ENCODE measurements around the gene CD3E. TPM values are rescaled to one million over a fixed set of nuclear protein-coding genes. Genes with fewer than 3 reads are reported as not detected.
A peak's percentile ranks its signal among the peaks of the same experiment; 100 is the strongest.

The CD3E gene
- total RNA-seq, 1 donor from 2014 or later: not detected

GRCh38 chr11:118322721-118323120, 18.2 kb downstream of the CD3E start:
- no peak for DNase-seq (ENCODE audit: low read depth)

DNA sequence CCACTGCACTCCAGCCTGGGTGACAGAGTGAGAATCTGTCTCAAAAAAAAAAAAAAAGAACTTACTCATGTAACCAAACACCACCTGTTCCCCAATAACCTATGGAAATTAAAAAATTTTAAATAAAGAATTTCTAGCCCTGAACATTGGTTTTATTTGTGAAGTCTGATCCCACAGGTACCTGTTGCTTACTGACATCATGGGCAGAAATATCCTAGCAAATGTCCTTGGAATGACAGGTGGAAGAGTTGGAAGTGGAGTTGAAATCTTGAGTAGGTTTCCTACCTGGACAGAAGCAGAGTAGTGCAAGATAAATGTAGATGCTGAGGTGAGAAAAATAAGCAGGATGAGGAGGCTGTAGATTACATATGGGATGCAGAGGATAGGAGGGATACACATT, 20.8 kb downstream of the CD3E start:
- DNase-seq (ENCODE audit: low read depth): no peak

GRCh38 chr11:118328745-118329144, 24.2 kb downstream of the CD3E start:
- no peak for DNase-seq (ENCODE audit: low read depth)

DNA sequence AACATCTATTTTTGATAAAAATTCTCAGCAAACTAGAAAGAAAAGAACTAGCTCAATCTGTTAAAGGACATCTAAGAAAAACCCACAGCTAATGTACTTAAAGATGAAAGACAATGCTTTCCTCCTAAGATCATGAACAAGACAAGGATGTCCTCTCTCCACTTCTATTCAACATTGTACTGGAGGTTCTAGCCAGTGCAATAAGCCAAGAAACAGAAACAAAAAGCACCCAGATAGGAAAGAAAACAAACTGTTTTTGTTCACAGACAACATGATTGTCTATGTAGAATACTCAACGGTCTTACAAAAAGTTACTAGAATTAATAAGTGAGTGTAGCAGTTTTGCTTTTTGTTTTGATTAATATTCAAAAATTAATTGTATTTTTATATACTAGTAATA, 30.2 kb downstream of the CD3E start:
- no peak for DNase-seq (ENCODE audit: low read depth)

DNA sequence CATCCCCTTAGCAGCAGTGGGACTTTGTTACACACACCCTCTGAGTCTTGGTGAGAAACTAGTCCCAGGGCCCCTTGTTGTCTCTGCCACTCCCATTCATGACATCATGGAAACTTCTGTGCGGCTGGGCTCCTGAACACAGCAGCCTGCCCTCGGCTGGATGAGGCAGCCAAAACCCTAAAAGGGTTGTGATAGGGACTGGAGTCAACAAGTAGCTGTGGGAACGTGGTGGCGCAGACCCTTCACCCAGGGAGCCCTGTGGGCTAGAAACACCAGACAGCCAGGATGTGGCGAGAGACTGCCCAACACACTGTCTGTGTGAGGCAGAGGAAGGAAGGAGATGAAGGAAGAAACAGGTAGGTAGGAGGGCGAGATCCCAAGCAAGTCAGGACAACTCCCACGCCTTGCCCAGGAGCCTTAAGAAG, 34.1 kb downstream of the CD3E start:
- DNase-seq (ENCODE audit: low read depth): no peak

DNA sequence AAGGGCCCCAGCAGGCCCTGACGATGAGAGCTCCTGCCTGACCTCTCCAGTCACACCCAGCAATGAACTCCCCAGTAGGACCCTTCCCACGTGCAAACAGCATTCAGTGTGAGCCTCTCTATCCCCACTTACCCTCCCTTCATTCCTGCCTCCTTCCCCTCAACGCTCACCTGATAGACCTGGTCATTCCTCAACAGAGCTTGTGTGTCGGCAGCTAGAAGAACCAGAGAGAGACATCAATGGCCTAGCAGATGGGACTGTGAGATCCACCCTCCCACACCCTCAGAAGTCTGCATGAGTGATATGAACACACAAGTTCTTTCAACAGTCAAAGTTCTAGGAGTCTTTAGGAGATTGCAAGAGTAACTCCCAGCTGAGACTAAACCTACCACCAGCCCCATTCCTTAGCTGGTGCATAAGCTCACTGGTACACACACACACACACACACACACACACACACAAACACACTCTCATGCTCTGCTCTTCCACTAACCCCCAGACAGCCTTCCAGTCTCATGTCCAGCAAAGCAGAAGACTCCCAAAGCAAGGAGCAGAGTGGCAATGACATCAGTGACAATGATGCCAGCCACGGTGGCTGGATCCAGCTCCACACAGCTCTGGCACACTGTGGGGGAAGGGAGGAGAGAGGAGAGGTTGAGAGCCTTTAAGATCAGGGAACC, 34.9 kb downstream of the CD3E start:
- DNase-seq (ENCODE audit: low read depth): no peak

DNA sequence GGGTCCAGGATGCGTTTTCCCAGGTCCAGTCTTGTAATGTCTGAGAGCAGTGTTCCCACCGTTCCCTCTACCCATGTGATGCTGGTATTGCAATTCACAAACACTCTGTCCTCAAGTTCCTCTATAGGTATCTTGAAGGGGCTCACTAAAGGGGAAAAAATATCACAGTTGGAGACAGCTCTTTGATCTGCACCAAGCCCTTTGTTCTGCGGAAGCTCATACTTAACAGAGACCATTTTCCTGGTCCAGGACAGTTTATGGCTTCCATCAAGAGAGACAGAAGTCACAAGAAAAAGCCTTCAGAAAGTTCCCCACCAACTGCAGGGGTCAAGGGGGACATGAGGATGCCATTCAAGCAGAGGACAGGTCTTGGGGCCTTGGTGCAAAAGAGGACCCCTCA, 35.9 kb downstream of the CD3E start:
- no peak for DNase-seq (ENCODE audit: low read depth)

GRCh38 chr11:118341261-118341660, 36.7 kb downstream of the CD3E start:
- DNase-seq (ENCODE audit: low read depth): no peak

DNA sequence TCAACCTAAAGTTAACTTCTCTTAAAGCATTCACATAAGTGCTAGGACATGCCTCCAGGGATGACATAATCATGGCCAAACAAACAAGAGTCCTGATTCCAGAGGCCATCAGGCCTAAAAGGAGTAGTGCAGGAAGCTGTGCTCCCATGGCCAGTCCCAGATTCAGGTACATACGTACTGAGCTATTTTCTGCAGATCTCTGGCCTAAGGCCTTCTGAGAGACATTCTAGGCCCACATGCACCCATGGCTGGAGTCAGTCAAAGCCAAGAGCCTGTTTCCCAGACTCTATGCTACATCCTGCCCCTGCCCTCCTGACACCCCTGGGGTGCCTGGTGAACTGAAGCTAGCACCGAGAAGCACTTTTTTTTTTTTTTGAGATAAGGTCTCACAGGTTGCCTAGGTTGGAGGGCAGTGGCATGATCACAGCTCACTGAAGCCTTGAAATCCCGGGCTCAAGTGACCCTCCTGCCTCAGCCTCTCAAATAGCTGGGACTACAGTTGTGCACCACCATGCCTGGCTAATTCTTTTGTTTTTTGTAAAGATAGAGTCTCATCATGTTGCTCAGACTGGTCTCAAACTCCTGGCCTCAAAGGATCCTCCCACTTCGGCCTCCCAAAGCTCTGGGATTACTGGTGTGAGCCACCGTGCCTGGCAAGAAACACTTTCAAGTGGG, 37.4 kb downstream of the CD3E start:
- DNase-seq (ENCODE audit: low read depth): no peak

DNA sequence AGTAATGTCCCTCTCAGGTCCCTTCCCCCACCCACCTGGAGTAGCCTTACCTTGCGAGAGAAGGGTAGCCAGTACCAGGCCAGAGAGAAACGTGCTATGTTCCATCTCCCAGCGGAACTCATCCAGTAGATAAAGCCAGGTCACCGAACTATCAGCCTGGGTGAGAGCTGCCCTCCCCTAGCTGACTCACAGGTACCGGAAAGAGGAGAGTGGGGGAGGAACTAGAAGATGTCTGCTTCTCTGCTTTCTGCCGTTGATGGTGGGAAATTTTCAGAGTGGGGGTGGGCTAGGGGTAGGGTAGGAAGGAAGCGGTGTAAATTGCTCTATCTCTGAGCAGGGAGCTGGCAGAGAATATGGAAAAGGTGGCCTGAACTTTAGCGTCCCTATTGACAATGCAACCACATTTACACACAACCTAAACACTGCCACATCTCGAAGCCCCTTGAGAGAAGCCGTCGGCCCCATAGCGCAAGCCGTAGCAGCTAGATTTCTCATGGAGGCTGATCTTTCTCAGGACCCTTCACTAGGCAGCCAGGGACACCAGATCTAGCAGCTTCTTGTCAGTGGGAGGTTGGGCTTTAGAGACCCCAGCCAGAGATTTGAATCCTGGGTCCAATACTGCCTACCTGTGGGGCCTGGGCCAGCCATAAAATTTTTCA, 38.1 kb downstream of the CD3E start, which contains the start of gene CD3D:
Gene CD3D (minus strand): TSS at position 203 of the 659 bp plus-strand sequence. CDS start 98 bp downstream, at position 105.
- no peak for DNase-seq (ENCODE audit: low read depth)

- no peak for DNase-seq (ENCODE audit: low read depth)
These were observed 38.7 kb downstream of the CD3E start for GRCh38 chr11:118343248-118343647.

DNA sequence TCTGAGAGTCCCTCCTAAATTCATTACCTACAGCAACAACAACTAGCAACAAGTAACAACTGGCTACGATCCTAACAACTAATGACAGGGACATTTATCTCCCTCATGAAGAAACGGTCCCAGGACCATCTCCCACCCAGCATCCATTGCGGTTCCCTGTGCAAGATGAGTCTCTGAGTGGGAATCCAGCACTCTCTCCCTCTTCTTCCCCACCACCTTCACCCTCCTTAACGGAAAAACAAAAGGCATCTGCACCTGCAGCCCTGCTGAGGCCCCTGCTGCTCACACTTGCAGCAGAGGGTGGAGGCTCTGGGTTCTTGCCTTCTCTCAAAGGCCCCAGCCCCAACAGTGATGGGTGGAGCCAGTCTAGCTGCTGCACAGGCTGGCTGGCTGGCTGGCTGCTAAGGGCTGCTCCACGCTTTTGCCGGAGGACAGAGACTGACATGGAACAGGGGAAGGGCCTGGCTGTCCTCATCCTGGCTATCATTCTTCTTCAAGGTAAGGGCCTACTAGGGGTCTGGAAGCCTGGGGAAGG, 39.5 kb downstream of the CD3E start, which contains the start of gene CD3G:
Gene CD3G (plus strand): TSS at position 364 of the 535 bp plus-strand sequence. CDS start 80 bp downstream, at position 444.
- DNase-seq (ENCODE audit: low read depth): no peak

DNA sequence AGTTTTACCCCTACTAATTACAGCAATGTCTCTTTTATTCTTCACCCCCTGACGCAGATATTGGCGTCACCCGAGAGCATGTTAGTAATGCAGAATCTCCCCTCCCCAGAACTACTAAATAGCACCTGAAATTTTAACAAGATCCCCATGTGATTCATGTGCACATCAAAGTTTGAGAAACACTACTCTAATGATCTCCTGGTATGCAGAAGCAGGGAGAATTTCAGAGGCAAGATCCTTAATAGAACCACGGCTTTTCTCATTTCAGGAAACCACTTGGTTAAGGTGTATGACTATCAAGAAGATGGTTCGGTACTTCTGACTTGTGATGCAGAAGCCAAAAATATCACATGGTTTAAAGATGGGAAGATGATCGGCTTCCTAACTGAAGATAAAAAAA, 44.9 kb downstream of the CD3E start:
- DNase-seq (ENCODE audit: low read depth): no peak

- DNase-seq (ENCODE audit: low read depth): peak; percentile 57
These were observed 48.7 kb downstream of the CD3E start for GRCh38 chr11:118353084-118353710.

DNA sequence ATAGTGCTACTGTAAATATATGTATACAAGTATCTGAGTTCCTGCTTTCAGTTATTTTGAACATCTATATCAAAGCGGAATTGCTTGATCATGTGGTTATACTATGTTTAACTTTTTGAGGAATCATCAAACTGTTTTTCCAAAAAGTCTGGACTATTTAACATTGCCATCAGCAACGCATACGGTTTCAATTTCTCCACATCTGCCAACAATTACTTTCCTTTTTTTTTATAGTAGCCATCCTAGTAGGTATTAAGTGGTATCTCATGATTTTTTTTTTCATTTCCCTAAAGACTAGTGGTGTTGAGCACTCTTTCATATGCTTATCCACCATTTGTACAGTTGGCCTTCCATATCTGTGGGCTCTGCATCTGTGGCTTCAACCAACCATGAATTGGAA, 53.5 kb downstream of the CD3E start:
- DNase-seq (ENCODE audit: low read depth): no peak

DNA sequence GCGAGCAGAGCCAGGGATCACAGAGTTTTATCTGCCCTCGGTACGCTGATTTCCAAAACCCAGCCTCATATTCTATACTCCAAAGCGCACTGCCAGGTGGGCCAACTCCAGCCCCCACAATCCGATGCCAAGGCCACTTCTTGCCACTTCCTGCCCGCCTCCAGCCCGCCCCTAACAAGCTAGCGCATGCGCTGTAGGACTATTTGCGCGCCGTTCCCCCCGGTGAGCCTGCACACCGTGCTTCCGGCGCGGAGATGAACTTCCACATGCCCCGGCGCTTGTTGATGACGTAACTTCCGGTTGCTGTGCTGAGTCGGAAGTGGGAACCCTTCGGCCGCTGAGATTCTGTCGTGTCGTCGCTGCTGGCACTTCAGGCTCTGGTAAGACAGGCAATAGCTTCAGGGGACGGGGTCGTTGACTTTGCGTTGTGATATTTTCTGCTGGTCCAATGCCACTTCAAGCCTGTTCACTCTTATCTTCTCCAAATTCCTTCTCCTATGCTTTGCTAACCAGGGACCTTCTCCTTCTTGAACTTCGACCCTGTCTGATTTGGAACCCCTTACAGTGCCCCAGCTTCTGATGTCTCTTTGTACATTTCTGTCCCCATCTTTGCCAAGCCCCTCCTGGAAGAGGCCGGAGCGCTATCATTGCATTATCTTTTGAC, 54.9 kb downstream of the CD3E start, which contains the start of gene UBE4A:
Gene UBE4A (plus strand): TSS at position 306 of the 664 bp plus-strand sequence. CDS start 5,481 bp downstream, outside the sequence.
- peak; percentile 94 for DNase-seq (ENCODE audit: low read depth)

DNA sequence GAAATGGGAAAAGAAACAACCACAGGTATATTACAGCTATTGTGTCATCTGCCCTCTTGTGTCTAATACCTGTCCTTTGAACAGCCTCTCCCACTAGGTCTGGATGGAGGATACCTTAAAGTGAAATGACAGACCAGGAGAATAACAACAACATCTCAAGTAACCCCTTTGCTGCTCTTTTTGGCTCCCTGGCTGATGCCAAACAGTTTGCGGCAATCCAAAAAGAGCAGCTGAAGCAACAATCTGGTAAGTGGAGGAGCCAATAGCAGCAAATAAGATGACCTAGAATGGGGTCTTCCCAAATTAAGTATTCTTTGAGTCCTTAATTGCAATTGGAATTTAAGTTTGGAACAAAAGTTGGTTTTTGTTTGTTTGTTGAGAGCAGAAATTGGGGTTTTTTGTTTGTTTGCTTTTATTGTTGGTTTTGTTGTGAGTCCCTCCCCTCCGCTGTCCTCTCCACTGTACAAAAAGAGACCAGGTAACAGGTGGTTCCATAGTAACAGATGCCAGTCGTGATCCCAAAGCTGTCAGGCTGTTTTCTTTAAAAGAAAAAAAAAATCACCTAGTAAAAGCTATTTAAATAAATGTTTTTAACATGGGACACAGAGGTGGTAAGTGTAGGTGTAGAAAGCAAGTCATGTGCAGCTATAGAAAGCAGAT, 60.6 kb downstream of the CD3E start:
- DNase-seq (ENCODE audit: low read depth): no peak
